HTR-8/SVneo (cell line): ENCODE measurements around the gene ILF3.

Source experiments
- DNase-seq: peaks from one replicate; pipeline ENCODE4 v3.0.0; 2011; ENCODE audit warnings: low spot score, mixed read lengths; ENCODE audit not compliant: insufficient read length
- FAIRE-seq: peaks from 2 replicates; lab custom pipeline; 2011; peaks lifted over from hg19 to GRCh38; lab: Jason Lieb, UNC

ILF3 gene

DNA sequence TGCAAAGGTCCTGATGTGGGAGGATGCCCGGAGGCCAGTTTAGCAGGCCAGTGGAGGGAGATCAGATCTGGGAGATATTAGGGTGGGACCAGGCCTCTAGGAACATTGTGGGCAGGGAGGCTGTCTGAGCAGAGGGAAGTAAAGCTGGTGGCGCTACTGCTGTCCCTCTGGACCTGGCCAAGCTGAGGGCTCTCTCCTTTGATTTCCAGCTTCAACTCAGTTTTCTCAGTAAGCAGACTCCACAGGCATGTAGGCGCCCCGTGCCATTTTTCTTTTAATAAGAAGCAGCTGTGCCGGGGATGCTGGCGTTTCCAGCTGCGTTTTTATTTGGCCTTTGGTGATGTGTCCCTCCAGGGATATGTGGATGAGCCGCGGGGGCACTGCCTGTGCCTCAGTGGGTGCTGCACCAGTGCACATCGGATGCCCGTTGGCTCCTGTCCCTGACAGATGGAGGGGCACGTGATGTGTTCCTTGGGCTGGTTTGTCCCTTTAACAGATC, 70.5 kb downstream of the ILF3 start:
- DNase-seq (no peak), FAIRE-seq (no peak)

DNA sequence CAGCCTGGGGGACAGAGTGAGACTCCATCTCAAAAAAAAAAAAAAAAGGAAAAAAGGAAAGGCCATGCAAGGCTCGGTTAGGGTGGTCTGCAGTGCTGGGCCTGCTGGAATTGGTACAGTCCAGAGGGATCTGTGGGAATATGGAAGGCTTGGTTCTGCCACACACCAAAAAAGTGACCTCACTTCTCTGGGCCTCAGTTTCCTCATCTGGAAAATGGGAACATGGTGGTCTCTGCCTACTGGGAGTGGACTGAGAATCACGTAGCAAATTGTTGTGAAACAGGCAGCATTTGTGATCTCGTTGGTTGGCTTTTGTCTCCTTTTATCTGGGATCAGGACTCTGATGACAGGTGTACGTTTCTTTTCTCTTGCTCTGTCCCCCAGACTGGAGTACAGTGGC, 71.3 kb downstream of the ILF3 start:
- no peak for FAIRE-seq
- DNase-seq, result no peak

DNA sequence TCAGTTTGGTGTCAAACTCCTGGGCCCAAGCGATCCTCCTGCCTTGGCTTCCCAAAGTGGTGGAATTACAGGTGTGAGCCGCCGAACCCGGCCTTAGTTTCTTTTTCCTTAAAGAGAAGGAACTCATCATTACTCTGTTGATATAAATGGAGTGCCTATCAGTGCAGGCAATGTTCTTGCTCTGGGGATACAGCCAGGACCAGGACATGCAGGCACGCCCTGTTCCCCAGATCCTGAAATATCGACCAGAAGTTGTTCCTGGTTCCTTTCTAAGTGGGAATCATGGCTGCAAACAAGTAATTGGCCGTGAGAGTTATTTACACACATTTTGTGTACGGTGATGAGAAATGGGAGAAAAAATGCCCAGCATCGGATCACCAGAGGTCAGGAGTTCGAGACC, 72.1 kb downstream of the ILF3 start:
- DNase-seq, result no peak
- no peak for FAIRE-seq

DNA sequence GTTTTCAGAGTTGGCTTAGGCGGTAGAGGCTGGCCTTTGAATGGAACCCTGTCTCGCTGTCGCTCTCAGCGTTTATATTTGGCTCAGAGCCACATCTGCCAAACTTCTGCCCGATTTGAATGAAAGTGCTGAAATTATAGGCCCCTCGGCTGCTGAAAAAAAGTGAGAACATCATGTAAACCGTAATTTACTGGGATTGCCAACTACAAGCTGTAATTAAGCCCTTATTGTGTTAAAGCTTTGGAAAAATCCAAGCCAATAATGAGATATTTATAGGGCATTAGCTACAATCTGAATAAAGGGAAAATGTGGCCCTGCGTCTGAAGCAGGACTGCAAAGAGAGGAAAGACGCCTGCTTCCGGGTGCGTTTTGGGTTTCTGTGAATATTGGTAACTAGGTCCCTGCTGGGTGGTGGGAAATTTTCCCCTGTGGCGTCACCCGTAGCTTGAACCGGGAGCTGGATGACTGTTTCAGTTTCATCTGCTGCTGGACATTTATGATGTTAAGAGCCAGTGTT, 73.6 kb downstream of the ILF3 start:
- FAIRE-seq, result no peak

DNA sequence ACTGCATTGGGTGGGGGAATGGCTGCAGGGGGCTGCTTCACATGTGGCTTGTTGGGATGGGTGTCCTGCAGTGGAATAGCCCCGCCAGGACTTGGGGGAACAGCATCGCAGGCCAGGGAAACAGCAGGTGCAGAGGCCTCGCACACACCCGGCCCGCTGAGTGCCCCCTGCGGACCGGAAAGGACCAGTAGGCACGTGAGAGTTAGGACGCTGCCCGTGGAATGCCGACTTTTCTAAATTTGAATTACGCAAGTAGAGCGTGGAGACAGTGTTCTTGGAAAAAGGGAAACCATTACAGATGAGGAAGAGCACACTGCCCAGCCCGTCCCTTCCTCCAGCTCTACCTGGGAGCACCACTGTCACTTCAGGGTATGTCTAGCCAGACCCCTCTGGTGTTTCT, 75.3 kb downstream of the ILF3 start:
- FAIRE-seq (no peak), DNase-seq (no peak)

More for the DNA sequence above, 73.6 kb downstream of the ILF3 start:
- no peak for DNase-seq

DNA sequence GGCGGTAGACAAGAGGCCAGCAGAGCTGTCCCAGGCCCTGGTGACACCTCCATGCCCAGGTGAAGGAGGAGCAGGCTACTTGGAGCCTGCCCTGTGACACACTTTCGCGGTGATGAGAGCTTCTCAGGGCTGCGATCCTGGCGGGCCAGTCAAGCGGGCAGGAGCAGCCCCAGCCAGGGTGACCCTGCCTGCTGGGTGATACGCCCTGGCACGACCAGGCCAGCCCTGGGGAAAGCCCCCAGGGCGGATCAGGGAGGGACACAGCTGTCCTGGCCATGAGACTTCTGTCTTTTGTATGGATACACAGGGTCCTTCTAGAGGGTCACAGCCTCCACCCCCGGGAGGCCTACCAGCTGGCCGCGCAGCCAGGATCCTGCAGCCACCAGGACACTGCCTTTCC, 76.8 kb downstream of the ILF3 start:
- no peak for DNase-seq

DNA sequence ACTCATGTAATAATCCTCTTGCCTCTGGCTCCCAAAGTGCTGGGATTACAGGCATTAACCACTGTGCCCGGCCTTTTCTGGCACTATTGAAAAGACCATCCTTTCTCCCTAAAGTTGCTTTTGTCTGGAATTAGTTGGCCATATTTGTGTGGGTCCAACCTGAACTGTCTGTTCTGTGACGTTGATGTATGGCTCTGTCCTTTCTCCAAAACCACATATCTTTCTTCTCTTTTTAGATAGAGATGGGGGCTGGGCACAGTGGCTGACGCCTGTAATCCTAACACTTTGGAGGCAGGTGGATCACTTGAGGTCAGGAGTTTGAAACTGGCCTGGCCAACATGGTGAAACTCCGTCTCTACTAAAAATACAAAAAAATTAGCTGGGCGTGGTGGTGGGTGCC, 81.6 kb downstream of the ILF3 start:
- FAIRE-seq (no peak), DNase-seq (no peak)

More for the DNA sequence above, 76.8 kb downstream of the ILF3 start:
- FAIRE-seq, result no peak

DNA sequence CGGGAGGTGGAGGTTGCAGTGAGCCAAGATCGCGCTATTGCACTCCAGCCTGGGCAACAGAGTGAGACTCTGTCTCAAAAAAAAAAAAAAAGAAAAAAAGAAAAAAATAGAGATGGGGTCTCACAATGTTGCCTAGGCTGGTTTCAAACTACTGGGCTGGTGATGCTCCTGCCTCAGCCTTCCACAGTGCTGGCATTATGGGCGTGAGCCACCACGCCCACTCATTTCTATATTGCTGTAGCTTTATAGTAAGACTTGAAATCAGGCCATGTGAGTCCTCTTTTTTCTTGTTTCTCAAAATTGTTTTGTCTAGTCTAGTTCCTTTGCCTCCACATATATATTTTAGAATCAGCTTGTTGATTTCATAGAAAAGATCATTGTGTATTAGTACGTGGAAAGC, 82.0 kb downstream of the ILF3 start:
- DNase-seq (no peak), FAIRE-seq (no peak)

DNA sequence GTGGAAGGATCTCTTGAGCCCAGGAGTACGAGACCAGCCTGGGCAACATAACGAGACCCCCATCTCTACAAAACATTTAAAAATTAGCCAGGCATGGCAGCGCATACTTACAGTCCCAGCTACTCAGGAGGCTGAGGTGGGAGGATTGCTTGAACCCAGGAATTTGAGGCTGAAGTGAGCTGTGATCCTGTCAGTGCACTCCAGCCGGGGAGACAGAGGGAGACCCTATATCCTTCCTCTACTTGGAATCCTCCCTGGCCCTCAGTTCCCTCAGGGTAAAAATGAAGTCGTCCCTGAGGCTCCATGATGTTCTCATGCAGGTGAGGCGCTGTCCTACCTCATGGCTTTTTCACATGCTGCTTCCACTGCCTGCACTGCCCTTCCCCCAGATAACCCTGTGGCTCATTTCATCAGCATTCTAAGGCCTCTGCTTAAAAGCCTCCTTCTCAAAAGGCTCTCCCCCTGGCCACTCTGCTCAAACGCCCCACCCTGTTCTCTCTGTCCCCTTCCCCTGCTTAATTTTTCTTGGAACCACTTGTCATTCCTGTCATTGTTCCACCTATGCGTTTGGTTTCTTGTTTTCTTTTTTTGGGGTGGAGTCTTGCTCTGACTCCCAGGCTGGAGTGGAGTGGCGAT, 82.9 kb downstream of the ILF3 start:
- FAIRE-seq (no peak), DNase-seq (no peak)

DNA sequence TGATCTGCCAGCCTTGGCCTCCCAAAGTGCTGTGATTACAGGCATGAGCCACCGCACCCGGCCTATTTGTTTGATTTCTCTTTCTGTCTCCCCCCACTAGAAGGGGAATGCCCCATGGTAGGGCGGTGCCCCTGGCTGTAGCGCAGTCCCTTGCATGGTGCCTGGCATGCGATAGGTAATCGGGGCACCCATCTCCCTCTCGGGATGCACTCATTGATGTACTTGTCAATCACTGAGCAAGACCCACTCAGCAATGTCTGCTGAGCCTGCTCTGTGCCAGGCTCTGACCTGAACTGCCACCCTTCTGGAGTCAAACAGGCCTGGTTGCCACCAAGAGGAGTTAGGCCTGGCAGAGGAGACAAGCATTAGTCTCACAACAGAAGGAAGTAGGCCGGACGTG, 83.6 kb downstream of the ILF3 start:
- no peak for FAIRE-seq
- DNase-seq, result no peak

DNA sequence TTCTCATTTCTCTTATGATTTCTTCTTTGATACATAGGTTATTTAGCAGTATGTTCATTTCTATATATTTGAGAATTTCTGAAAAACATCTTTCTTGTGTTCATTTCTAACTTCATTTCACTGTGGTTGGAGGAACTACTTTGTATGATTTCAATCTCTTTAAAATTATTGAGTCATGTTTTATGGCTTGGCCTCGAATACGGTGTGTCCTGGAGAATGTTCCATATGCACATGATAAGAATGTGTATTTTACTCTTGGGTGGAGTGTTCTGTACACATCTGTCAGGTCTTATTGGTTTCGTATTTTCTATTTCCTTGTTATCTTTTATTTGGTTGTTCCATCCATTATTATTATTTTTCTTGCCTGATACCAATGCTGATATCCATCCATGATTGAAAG, 86.7 kb downstream of the ILF3 start:
- DNase-seq (no peak), FAIRE-seq (no peak)
